ENCODE results near the gene GPER1.

GPER1 gene

DNA sequence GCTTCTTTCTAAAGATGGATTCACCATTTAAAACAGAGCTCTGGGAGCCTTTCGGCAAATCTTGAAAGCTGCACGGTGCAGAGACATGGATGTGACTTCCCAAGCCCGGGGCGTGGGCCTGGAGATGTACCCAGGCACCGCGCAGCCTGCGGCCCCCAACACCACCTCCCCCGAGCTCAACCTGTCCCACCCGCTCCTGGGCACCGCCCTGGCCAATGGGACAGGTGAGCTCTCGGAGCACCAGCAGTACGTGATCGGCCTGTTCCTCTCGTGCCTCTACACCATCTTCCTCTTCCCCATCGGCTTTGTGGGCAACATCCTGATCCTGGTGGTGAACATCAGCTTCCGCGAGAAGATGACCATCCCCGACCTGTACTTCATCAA lies 3.7 kb downstream of the GPER1 start:
- DNase-seq: no peak

DNA sequence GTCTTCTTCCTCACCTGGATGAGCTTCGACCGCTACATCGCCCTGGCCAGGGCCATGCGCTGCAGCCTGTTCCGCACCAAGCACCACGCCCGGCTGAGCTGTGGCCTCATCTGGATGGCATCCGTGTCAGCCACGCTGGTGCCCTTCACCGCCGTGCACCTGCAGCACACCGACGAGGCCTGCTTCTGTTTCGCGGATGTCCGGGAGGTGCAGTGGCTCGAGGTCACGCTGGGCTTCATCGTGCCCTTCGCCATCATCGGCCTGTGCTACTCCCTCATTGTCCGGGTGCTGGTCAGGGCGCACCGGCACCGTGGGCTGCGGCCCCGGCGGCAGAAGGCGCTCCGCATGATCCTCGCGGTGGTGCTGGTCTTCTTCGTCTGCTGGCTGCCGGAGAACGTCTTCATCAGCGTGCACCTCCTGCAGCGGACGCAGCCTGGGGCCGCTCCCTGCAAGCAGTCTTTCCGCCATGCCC lies 4.3 kb downstream of the GPER1 start:
- DNase-seq: no peak

DNA sequence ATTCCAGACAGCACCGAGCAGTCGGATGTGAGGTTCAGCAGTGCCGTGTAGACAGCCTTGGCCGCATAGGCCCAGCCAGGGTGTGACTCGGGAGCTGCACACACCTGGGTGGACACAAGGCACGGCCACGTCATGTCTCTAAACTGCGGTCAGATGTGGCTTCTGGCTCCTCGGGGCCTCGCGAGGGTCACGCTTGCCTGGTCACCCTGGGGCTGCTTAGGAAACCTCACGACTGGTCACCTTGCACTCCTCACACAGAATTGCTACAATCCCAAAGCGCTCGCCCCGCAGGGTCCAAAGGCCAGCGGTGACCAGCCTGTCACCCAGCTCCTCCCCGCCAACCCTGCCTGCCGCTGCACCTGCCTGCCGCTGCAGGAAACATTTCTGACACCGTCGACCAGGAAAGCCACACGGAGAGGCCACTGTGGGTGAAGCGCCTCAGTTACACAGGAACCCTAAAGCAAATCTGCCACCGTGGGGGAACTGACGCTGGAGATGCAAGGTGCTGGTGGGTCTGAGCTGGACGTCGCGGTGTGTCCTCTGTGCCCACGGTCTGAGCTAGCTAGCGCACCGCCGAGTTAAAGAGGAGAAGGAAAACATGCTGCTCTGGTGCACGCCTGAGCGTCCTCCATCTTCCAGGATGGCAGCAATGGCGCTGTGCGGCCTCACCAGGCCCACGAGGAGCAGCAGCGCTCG lies 5.0 kb downstream of the GPER1 start:
- DNase-seq: no peak

DNA sequence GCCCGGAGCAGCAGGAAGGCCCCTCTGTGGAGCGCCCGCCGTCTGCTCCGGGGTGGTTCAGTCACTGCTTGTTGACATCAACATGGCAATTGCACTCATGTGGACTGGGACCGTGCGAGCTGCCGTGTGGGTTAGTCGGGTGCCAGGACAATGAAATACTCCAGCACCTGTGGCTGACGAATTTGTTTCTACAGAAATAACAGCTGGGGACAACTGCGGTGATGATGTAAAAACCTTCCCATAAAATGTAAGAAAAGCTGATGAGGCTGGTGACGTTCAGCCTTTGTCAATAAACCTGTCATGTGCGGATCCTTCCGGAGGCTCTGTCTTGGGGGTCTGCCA lies 5.6 kb downstream of the GPER1 start:
- no peak for DNase-seq

DNA sequence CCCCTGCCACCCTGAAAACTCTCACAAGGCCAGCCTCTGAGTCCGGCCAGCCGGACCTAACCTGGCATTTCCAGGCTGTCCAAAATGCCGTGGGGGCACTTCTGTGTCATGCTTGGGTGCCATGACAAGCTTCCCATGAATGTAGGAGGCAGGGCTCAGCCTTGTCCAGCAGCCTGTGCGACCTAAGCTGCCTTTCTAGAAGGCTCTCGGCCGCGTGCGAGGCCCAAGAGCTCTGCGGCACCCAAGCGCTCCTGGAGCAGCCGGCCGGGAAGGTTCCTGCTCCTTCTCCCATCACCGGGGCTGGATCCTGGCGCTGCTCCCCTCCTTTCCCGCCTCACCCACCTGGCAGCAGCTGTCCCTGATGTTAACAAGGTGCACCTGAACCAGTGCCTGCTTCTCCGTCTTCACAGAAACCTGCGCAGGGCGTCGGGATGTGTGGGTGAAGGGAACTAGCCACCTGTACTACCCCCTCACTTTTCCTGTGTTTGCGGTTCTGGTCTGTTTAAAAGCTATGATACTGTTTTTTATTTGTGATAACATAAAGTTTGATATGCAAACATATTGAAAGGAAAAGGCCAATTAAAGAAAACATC lies 6.1 kb downstream of the GPER1 start:
- no peak for DNase-seq

GRCh38 chr7:1094870-1095269 lies 7.0 kb downstream of the GPER1 start:
- no peak for DNase-seq

GRCh38 chr7:1095621-1096155 lies 7.8 kb downstream of the GPER1 start:
- no peak for DNase-seq

DNA sequence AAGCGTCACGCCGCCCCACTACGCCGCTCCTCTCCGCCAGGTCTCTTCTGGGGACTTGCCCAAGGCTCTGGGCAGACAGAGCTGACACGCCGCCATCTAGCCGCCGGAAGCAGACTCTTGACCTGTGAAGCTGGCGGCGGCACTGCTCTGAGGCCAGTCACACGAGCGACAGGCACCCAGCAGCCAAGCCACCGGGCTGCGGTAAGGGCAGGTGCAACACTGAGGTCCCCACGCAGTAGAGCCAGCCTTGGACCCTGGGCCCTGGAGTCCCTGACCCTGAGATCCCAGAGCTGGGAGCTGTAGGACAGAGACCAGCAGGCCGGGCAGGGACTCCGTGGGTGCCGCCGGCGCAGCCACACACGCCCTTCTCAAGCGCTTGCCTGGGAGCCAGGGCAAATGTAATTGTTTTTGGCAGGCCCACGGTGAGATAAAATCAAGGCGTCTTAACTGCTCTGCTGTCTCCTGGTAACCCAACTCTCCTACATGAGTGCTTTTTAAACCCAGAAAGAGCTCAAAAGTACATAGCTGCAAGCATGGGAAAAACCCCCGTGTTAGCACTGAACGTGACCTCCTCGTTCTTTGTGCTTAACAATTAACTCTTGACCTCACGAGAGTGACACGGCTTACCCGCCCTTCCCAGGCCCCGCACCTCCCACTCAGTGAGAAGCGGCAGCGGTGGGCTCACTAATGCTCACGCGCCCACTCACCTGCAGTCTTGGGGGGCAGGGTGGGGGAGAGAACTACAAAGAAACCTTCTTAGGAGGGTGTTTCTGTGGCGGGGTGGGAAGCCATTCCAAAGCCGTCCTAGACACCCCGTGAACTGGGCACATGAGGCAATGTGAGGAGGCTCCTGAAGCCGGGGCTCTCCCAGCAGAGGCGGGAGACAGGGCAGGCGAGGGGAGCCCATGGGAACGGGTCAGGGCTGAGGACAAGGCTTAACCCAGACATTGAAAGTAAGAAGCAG lies 8.5 kb downstream of the GPER1 start:
- peak; percentile 64 for DNase-seq

DNA sequence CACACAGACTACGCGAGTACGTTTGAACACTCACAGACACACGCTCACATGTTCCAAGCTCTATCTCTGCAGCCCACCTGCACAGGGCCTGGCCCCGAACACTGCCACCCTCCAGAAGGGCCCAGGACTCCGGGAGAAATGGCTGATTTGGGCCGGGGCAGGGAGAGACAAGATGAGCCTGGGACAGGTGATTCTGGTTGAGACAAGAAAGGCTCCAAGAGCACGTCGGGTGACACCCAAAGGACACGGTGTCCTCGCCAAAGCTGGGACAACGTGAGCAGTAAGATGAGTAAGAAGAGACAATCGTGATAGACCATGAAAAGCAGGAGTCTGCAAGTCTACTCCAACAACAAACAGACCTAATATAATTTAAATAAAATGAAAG lies 9.2 kb downstream of the GPER1 start:
- no peak for DNase-seq

DNA sequence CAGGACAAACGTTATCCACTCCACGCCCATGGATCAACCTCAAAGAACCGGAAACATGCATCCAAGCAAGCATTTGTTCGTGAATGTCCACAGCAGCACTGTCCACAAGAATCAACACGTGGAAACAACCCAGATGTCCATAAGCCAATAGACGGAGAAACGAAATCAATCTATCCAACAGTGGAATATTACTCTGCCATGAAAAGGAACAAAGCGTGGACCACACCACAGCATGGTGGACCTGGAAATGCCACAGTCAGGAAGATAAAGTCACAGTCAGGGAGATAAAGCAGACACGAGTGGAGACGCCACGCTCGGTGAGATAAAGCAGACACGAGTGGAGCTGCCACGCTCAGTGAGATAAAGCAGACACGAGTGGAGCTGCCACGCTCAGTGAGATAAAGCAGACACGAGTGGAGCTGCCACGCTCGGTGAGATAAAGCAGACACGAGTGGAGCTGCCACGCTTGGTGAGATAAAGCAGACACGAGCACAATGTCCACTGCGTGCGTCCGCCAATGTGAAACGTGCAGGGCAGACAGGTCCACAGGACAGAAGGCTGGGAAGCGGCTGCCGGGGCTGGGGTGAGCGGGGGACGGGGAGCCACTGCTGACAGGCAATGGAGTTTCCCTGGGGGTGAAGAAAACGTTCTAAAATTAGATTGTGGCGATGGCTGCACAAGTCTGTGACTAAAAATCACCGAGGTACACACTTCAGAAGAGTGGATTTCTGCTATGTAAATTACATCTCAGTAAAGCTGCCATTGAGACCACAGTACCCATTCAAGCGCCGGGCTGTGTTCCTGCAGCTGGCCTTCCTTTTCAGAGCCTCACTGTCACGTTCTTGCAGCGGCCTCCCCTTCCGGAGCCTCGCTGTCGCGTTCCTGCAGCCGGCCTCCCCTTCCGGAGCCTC lies 10.6 kb downstream of the GPER1 start:
- DNase-seq: no peak

DNA sequence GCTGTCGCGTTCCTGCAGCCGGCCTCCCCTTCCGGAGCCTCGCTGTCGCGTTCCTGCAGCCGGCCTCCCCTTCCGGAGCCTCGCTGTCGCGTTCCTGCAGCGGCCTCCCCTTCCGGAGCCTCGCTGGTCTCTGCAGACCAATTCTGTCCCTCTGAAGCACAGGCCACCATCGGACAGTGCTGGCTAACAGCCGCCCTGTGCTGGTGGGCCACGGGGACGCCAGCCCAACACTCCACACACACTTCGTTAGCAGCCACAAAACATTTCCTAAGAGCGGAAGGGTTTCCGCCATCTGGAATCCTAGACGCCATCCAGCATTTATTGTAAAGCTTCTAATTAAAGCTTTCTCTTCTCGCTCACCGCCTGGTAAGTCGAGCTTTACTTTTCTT lies 11.2 kb downstream of the GPER1 start:
- no peak for DNase-seq

- DNase-seq: no peak
Observed at GRCh38 chr7:1099637-1100036, 11.7 kb downstream of the GPER1 start.

DNA sequence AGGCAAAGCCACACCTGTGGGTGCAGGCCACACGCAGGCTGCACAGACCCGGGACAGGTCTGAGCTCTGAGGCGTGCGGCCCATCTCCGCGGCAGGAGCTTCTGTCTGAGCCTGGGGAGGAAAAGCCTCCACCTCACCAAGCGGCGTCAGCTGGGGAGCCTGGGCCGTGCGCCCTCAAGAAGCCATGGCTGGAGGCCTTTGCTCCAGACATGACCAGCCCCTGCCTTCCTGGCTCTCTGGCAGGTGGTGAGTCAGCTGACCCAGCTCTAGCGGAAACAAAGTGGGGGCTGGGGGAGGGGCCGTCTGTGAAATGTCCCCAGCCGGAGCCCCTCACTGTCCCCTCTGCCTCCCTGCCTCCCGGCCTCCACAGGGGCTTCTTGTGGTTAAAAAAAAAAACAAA lies 12.5 kb downstream of the GPER1 start:
- no peak for DNase-seq

GRCh38 chr7:1100834-1101562 lies 13.1 kb downstream of the GPER1 start:
- DNase-seq: no peak

DNA sequence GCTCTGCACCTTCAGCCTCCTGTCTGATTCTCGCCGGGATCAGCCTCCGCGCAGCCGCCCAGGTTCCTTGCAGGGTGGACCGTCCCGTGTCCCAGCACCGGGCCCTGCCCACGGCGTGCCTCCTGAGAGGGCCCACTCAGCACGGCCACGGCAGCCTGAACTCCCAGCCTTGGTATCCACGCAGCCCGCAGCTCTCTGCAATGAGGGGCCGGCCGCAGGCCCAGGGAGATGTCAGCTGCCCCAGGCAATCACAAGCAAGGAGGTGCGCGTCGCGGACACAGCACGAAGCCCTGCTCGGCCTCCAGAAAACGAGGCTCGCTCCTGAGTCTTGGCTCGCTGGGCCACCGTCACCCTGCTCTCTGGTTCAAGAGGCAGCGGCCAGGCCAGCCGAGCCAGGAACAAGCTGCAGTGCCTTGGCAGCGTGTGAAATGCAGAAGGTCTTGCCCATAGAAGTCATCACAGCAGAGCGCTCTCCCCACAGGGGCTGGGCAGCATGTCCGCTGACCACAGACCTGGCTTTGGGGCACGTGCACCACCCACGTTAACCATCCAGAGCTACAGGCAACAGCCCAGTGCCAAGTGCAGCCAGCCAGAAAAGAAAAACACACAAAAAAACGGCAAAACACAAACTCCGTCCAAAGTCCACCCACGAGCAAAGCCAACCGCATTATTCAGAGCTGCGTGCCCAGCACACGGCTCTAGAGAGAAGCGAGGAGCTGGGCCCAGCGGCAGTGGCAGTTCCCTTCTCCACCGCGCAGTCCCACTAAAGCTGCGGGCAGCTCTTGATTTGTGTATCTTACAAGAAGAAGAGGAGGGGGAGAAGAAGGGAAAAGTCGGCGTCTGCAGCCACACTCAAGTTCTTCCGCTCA lies 13.9 kb downstream of the GPER1 start:
- no peak for DNase-seq

GRCh38 chr7:1103009-1103788 lies 15.3 kb downstream of the GPER1 start:
- DNase-seq: no peak

DNA sequence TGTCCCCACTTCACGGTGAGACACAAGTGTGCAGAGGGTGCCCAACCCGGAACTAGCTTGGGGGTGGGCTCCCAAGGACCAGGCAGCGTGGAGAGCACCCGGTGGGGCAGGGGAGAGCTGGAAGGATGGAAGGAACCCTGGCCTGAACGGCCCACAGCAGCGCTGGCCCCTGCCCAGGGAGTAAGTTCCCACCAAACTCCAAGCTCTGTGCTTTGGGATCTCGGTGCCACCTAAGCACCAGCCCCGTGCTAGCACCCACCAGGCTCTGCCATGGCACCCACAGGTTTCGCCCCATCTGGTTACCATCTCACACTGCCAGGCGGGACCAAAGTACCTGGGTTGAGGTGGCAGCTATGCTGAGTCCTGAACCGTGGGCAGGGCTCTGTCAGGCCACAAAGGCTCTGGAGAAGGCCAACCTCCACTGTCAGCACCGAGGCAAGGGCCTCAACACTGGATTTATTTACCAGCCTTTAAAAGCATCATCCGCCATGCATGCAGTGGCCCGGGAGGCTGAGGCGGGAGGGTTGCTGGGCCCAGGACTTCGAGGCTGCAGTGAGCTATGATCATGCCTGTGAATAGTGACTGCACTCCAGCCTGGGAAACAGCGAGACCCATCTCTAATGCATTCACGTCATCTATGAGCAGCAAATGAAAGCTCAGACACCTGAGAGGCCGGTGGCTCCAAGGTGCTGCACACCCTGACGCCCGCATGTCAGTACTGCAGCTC lies 16.0 kb downstream of the GPER1 start:
- no peak for DNase-seq

GRCh38 chr7:1104516-1105179 lies 16.7 kb downstream of the GPER1 start:
- DNase-seq: no peak

DNA sequence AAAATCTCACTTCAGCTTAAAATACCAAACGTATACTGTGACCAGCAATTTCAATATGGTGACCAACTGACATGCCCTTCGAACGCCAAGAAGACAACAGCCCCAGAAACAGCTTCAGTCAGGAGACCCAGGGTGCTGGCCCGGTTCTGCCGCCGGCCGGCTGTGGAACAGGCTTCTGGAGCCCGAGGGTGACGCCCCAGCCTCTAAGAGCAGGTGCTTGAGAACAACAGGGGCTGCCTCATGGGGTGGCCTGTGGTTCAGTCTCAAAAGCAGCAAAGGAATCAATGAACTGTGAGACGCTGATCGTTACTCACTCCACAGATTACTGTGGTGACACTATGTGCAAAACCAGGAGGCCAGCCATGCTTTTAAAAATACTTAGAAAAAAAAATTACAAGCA lies 17.3 kb downstream of the GPER1 start:
- DNase-seq: no peak
